Measurements from ENCODE around the gene CFD.
"Not testable (repeated sequence)": the region's sequence is repeated elsewhere in the genome, so short reads cannot be mapped to it uniquely, and the experiment has no call there.

The CFD gene

DNA sequence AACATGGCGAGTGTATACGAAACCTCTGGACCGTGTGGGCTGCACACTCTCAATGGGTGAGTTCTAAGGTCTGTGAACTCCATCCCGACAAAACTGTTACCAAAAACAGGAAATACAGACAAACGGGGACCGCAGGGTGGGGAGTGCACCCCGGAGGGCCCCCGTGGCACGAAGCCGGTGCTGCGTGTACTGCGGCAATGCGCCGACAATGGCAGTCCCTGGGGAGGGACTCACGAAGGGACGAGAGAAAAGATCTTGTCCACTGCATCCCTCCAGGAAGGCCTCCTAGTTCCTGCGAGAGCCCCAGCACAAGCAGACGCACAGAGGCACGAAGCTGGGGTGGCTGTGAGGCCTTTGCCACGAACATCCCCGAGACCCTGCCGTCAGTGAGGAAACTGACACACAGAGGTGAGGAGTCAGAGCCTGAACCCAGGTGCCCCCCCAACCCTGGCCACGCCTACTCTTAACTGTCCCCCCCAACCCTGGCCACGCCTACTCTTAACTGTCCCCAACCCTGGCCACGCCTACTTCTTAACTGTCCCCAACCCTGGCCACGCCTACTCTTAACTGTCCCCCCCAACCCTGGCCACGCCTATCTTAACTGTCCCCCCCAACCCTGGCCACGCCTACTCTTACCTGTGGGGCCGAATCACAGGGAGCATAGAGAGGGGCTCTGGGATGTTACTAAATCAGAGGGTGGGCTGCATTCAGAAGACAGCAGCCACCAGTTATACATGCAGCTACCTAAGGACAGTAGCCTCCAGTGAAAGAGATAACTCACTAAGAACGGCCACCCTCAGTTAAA lies 29.3 kb downstream of the CFD start:
- DNase-seq, result no peak

DNA sequence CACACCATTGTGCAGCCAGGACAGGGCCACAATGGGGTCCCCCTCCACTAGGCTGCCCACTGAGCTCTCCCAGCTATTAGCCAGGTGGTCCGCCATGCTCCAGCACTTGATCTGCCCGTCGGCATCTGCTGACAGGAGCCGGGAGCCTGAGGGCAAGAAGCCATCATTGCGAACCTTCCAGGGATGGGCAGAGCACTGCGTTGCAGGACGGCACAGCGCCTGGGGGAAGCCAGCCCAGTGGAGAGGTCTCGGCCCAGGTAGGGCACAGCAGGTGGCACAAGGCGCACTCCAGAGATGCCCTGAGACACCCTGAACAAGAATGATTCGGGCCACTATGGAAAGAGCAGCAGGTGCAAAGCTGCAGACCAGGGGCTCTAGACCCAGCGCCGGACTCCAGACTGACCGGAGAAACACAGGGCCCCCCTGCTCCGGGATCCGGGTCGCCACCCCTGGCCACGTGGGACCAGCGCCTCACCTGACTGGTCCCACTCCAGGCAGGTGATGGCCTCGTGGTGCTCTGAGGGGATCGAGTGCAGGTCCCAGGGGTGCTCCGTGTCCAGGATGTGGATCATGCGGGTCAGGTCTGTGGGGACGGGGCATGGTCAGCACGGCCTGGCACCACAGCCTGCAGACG lies 30.3 kb downstream of the CFD start:
- no peak for DNase-seq

DNA sequence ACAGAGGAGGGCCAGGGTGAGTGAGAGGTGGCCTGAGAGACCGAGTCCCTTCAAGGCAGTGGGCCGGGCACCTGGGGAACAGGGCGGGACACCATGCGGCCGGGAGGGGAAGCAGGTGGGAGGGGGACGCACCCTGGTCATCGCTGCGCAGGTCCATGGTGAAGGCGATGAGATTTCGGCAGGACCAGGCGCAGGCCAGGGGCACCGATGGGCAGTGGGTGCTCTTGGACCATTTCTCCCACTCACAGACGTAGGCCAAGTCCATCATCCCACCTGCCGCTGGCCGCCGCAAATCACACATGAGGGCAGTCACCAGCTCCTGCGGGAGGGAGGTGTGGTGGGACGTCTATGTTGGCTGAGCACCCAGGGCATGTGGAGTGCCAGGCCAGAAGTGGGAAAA lies 31.4 kb downstream of the CFD start:
- DNase-seq, result no peak

DNA sequence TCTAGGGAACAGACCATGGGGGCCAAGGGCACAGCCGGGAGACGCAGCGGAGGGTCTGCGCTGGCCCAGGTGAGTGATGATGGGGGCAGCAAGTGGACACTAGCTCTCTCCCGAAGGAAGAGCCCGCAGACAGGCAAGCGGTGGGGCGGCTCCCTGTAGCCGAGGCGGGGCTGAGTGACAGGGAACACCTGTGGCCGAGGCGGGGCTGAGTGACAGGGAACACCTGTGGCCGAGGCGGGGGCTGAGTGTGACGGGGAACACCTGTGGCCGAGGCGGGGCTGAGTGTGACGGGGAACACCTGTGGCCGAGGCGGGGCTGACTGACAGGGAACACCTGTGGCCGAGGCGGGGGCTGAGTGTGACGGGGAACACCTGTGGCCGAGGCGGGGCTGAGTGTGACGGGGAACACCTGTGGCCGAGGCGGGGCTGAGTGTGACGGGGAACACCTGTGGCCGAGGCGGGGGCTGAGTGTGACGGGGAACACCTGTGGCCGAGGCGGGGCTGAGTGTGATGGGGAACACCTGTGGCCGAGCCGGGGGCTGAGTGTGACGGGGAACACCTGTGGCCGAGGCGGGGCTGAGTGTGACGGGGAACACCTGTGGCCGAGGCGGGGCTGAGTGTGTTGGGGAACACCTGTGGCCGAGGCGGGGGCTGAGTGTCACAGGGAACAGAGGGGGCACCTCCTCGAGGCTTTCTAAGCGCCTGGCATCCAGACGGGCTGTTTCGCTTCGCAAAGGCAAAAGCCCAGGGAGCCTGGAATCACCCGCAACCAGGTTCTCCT lies 32.1 kb downstream of the CFD start:
- not testable (repeated sequence) for DNase-seq

DNA sequence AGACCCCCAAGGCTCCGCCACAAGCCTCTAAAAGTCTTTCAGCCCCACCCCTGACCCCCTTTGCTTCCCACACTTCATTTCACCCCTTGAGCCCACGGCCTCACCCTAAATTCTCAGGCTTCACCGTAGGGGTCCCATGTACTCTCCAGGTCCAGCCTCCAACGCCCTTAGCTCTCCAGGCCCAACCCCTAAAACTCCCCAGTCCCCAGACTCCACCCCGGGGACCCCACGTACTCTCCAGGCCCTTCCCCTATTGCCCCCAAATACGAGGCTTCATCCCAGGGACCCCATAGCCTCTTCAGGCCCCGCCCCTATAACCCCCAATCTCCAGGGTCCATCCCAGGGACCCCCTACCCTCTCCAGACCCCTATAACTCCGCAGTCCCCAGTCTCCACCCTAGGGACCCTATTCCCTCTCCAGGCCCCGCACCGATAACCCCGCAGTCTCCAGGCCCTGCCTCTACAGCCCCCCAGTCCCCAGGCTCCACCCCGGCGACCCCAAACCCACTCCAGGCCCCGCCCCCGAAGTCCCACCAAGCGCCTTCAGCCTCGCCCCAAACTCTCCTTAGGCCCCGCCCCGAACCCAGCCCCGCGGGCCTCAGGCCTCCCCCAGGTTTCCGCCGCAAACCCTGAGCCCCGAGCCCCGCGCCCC lies 32.9 kb downstream of the CFD start:
- no peak for DNase-seq

DNA sequence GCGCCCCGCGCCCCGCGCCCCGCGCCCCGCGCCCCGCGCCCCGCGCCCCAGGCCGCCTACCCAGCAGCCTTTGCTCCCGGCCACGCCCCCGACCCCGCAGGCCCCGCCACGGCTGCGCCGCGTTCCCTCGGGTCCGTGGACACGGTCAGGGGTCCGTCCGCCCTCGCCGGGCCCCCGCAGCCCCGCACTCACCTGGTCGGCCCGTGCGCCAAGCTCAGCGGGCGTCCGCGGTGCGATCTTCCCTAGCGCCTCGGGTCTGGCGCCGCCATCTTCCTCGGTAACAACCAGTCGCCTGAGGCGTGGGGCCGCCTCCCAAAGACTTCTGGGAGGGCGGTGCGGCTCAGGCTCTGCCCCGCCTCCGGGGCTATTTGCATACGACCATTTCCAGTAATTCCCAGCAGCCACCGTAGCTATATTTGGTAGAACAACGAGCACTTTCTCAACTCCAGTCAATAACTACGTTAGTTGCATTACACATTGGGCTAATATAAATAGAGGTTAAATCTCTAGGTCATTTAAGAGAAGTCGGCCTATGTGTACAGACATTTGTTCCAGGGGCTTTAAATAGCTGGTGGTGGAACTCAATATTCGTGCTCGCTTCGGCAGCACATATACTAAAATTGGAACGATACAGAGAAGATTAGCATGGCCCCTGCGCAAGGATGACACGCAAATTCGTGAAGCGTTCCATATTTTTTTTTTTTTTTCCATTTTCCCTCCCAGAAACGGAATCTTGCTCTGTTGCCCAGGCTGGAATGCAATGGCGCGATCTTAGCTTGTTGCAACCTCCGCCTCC lies 33.6 kb downstream of the CFD start, which contains the start of the genes MED16 and RNU6-9:
Gene MED16 (minus strand): TSS at position 294 of the 796 bp plus-strand sequence. CDS start 2,056 bp downstream, outside the sequence.
Gene RNU6-9 (plus strand): TSS at position 591 of the 796 bp plus-strand sequence.
- peak; percentile 90 for DNase-seq

DNA sequence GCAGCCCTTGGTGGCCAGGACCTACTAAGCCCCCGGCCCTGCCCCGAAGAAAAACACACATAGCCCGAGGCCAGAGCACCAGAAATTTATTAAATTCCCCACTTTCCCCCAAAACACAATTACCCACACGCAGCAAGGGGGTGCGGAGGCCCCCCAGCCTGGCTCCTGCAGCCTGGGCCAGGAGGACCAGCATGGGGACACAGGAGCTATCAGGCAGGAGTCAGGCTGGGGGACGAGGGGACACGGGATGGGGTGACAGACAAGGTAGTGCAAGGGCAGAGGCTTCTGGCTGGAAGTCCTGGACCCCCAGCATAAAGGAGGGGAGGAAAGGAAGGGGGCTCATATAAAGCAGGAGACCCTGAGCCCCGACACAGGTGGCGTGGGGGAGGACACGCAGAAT lies 37.0 kb downstream of the CFD start:
- no peak for DNase-seq

DNA sequence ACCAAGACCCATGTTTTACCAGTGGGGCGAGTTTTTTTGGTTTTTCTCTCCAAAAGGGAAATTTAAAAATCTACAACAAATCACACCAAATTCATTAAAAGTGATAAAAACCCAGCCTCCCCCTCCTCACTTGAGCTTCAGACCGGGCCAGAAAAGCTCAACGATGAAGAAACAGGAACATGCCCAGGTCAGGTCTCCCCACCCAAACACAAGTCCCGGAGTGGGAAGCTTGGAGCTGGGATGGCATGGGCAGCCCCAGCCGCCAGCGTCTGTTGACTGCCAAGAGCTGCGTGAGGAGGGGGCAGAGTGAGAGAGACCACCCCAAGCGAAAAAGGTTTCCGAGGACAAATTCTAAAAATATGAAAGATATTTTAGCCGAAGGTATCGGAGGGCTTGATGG lies 37.5 kb downstream of the CFD start:
- DNase-seq, result no peak

DNA sequence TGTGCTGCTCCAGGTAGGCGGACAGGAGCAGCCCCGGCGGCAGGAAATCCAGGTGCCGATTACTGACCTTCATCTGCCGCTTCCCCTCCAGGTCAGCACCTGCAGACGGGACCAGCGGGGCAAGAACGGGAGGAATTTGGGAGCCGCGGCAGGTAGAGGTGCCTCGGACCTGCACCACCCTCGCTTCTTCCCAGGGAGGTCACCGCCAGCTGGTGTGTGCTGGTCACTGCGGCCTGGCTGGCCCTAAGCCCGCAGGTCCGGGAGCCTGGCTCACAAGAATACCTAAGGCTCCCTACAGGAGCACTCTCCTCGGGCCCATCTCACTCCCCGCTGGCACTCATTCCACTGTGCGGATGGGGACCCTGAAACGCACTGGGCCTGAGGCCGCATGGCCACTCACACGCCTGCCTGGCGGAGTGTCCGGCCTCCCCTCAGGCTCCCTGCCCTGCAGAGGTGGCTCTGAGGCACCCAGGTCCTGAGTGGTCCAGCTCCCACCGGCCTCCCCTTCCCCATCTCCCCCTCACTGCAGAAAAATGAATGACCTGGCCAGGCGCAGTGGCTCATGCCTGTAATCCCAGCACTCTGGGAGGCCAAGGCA lies 38.1 kb downstream of the CFD start:
- DNase-seq, result no peak

DNA sequence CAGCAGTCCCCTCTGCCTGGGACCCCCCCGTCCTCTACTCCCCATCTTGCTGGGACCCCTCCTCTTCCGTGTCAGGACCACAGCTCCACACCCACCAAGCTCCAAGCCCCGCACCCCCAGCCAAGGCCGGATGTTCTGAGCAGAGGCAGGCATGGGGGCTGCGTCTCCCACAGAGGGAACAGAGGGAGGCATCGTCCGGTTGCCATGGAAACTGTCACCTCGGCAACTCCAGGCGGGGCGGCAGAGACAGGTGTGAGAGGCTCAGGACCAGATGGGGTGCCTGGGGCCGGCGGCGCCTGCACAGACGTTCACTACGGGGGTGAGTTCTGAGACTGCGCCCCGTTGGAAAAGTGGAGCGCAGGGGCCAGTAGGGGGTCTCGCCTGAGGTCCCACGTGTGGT lies 39.2 kb downstream of the CFD start:
- no peak for DNase-seq

DNA sequence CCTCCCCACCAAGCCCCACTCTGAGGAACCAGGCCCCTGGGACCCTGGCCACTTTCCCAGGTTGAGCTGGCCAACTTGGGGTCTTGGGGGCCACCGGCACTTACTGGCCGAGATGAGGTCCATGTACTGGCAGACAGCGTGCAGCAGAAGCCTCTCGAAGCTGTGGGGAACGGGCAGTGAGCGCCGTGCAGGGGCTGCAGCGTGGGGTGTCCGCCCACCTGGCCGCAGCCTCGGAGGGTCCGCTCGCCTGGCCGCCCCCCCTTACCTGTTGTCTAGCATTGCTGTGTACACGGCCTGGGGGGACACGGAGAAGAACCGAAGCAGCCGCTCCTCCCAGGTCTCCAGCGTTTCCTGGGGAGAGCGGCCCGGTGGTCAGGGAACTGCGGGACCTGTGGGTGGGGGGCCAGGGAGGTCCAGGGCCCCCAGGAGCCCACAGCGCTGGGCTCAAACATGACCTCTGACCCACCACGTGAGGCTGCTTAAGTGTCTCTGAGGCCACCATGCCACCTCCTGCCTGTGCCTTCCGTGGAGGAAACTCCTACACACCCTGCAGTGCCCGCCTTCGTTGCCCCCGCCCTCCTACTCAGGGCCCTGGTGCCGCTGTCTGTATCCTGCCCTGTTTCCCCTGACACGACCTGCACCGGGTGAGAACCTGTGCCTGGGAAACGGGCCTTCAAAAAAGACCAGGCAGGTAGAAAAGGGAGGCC lies 40.0 kb downstream of the CFD start:
- DNase-seq, result no peak

DNA sequence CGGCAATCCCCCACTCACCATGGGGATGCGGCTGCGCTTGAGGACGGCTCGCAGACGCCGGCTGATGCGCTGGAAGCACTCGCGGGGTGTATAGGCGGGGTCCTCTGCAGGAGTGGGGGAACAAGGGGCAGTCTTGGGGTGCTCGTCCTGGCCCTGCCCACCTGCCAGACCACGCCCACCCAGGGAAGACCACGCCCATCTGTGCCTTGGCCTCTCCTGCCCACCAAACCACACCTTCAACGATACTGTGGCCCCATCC lies 40.5 kb downstream of the CFD start:
- no peak for DNase-seq

DNA sequence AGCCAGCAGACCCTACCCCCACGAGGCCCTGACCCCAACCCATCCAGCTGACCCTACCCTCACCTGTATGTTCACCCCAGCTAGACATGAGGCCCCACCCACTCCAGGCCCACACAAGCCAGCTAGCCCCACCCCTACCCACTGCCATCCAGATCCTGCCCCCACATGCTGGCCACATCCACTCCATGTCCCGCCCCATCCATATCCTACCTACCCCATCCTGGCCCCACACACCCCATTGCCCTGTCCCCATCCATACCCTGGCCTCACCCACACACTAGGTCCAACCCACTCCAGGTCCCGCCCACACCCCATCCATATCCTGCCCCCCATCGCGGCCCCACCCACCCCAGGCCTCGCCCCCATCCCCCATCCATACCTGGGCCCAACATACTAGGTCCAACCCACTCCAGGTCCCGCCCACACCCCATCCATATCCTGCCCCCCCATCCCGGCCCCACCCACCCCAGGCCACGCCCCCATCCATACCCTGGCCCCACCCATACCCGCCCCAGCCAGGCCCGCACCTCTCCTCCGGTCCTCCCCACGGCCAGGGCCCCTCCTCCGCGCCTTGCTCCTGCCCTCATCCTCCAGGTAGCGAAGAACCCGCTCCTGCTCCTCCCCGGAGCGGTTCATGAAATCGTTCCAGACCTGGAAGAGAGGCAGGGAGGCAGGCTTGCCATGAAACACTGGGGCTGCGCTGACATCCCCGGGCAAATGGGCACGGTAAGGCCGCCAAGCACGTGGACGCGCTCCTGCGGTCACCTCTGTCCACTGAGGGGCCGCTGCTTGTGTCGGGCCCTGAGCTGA lies 41.0 kb downstream of the CFD start:
- DNase-seq, result no peak

DNA sequence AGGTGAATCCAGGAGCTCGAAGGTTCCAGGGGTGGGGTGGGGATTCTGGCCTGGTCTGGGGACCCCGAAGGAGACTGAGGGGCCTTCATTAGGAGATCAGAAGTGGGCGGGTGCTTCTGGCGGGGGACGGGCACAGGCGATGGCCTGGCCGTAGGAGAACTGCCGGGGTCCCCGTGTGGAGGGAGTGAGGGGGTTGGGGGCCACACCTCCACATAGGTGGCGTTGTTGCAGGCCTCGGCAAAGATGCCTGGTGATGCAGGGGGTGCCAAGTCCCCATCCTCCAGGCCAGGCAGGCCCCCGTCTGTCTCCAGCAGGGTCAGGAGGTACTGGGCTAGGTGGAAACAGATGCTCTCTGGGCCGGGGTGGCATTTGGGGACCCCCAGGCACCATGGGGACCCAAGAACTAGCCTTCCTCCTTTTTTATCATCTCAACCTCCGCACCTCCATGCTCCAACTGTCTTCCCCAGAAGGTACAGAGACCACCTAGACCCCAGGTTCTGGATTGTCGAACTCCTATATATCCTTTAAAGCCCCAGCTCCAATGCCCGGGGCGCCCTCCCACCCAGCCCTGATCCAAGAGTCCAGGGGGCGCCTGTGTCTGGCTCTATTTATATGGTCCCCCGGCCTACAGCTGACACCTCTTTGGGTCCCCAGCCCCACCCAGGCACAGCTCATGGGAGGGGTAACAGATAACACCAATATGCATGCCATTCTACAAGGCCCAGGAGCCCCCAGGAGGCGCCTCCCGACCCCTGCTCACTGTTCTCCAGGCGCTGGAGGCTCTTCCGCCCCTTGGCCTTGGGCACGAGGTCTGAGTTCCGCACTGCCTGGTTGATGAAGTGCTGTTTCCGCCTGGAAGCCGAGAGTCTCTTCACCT lies 42.0 kb downstream of the CFD start:
- no peak for DNase-seq

DNA sequence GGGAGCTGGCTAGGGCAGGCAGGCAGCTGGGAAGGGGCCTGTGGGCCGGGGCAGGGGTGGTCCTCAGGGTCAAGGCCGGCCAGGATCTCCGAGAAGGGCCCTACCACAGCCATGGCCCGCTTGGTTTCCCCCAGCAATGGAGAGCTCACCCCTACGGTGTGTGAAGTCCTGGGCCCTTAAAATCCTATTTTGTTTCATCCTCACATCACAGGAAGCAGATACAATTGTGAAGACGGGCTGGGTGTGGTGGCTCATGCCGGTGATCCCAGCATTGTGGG lies 42.6 kb downstream of the CFD start:
- no peak for DNase-seq

DNA sequence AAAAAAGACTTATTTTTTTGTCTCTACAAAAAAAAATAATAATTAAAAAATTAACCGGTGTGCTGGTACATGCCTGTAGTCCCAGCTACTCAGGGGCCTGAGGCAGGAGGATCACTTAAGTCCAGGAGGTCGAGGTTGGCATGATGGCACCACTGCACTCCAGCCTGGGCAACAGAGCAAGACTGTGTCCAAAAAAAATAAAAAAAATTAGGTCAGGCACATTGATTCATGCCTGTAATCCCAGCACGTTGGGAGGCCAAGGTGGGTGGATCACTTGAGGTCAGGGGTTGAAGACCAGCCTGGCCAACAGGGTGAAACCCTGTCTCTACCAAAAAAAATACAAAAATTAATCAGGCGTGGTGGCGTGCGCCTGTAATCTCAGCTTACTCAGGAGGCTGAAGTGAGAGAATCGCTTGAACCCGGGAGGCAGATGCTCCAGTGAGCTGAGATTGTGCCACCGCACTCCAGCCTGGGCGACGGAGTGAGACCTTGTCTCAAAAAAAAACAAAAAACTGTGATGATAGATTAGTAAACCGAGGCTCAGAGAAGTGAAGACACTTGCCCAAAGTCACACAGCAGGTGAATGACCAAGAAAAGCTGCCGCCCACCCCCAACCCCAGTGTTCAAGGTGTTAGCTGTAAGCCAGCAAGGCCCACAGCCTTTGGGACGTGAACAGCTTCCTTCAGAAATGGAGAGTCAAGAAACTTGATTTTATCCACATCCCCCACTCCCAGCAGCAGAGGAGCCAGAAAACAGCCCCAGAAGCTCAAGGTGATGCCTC lies 43.2 kb downstream of the CFD start:
- no peak for DNase-seq

DNA sequence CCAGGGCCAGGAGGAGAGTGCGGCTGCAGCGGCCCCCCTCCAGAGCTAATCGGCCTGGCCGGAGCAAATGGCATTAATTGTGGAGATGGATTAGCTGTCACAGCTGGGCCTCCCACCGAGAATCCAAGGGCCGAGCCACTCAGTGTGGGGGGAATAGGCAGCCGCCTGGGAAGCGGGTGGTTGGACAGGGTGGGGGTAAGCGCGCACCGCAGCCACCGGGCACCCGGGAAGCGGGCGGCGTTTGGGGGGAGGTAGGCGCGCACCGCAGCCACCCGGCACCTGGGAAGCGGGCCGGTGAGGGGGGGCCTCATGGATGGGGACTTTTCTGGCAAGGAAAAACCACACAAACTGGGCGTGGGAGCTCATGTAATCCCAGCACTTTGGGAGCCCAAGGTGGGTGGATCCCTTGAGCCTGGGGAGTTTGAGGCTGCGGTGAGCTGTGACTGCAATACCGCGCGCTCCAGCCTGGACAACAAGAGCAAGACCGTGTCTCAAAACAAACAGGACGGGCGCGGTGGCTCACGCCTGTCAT lies 43.9 kb downstream of the CFD start:
- peak; percentile 21 for DNase-seq

DNA sequence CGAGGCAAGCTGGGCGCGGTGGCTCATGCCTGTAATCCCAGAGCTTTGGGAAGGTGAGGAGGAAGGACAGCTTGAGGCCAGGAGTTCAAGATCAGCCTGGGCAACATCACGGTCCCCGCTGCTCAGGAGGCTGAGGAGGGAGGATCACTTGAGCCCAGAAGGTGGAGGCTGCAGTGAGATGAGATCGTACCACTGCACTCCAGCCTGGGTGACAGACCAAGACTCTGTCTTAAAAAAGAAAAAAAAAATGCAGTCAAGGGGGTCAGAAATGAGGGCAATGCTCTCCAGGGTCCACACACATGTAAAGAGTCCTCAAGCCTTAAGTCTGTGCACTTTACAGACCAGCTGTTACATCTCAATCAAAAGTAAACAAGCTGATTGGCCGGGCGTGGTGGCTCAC lies 45.1 kb downstream of the CFD start:
- no peak for DNase-seq
